SK-N-SH treated with all-trans-retinoic acid at 6 μM for 48 hours (cell line): ENCODE measurements around the gene PLVAP.

ENCODE experiments used
- ATAC-seq: fragments of 200-7000 bp; cut with Tn5 transposase; 3 replicates; pipeline ENCODE4 v1.9.1; 2020; ENCODE audit warnings: mild to moderate bottlenecking, moderate library complexity
- ARNTL ChIP-seq: fragments of 450-650 bp; formaldehyde crosslinking; IDR thresholded peaks from 2 replicates; pipeline ENCODE4 v1.5.0; 2020; ENCODE audit warnings: low read depth, mild to moderate bottlenecking, moderate library complexity, borderline replicate concordance
- BACH2 ChIP-seq: fragments of 250-450 bp; sonication (Bioruptor Pico); IDR thresholded peaks from 2 replicates; pipeline ENCODE4 v1.9.0; 2021; ENCODE audit warnings: mild to moderate bottlenecking, borderline replicate concordance
- CREB5 ChIP-seq: fragments of 250-450 bp; sonication (Bioruptor Pico); IDR thresholded peaks from 2 replicates; pipeline ENCODE4 v1.5.1; 2020; ENCODE audit warnings: low read depth, mild to moderate bottlenecking, moderate library complexity
- CSDC2 ChIP-seq: fragments of 250-450 bp; sonication (Bioruptor Pico); IDR thresholded peaks from 2 replicates; pipeline ENCODE4 v1.5.0; 2020; ENCODE audit warnings: mild to moderate bottlenecking, moderate library complexity
- CSRNP3 ChIP-seq: fragments of 250-450 bp; sonication (Bioruptor Pico); IDR thresholded peaks from 2 replicates; pipeline ENCODE4 v1.5.1; 2021; ENCODE audit warnings: mild to moderate bottlenecking, moderate library complexity
- ESRRG ChIP-seq: fragments of 250-450 bp; sonication (Bioruptor Pico); IDR thresholded peaks from 2 replicates; pipeline ENCODE4 v1.6.1; 2021; ENCODE audit warnings: mild to moderate bottlenecking
- GLIS3 ChIP-seq: fragments of 250-450 bp; sonication (Bioruptor Pico); IDR thresholded peaks from 2 replicates; pipeline ENCODE4 v1.5.0; 2020; ENCODE audit warnings: mild to moderate bottlenecking, moderate library complexity
- ISL1 ChIP-seq: fragments of 250-450 bp; sonication (Bioruptor Pico); IDR thresholded peaks from 2 replicates; pipeline ENCODE4 v2.1.2; 2022; ENCODE audit warnings: mild to moderate bottlenecking, moderate library complexity
- OSR1 ChIP-seq: fragments of 250-450 bp; sonication (Bioruptor Pico); IDR thresholded peaks from 2 replicates; pipeline ENCODE4 v1.8.0; 2022; ENCODE audit warnings: moderate library complexity, mild to moderate bottlenecking, inconsistent platforms
- PATZ1 ChIP-seq: fragments of 250-450 bp; sonication (Bioruptor Pico); IDR thresholded peaks from 2 replicates; pipeline ENCODE4 v1.8.0; 2020; ENCODE audit warnings: mild to moderate bottlenecking, moderate library complexity, borderline replicate concordance
- PPARA ChIP-seq: fragments of 250-450 bp; sonication (Bioruptor Pico); IDR thresholded peaks from 2 replicates; pipeline ENCODE4 v1.5.0; 2020; ENCODE audit warnings: mild to moderate bottlenecking, borderline replicate concordance
- RARB ChIP-seq: fragments of 250-450 bp; sonication (Bioruptor Pico); IDR thresholded peaks from 2 replicates; pipeline ENCODE4 v1.8.0; 2021; ENCODE audit warnings: mild to moderate bottlenecking, moderate library complexity
- SNAI2 ChIP-seq: fragments of 250-450 bp; sonication (Bioruptor Pico); IDR thresholded peaks from 2 replicates; pipeline ENCODE4 v1.5.0; 2020; ENCODE audit warnings: mild to moderate bottlenecking, moderate library complexity
- TCF4 ChIP-seq: fragments of 250-450 bp; sonication (Bioruptor Pico); IDR thresholded peaks from 2 replicates; pipeline ENCODE4 v1.8.0; 2021; ENCODE audit warnings: mild to moderate bottlenecking, moderate library complexity, borderline replicate concordance
- TOX ChIP-seq: fragments of 250-450 bp; sonication (Bioruptor Pico); IDR thresholded peaks from 2 replicates; pipeline ENCODE4 v1.8.0; 2021; ENCODE audit warnings: mild to moderate bottlenecking, moderate library complexity, borderline replicate concordance
- TSHZ2 ChIP-seq: fragments of 250-450 bp; sonication (Bioruptor Pico); IDR thresholded peaks from 2 replicates; pipeline ENCODE4 v1.5.0; 2020; ENCODE audit warnings: mild to moderate bottlenecking, moderate library complexity
- ZC3H10 ChIP-seq: fragments of 250-450 bp; sonication (Bioruptor Pico); IDR thresholded peaks from 2 replicates; pipeline ENCODE4 v1.5.1; 2021; ENCODE audit warnings: mild to moderate bottlenecking, moderate library complexity
- ZFP30 ChIP-seq: fragments of 450-650 bp; formaldehyde crosslinking; IDR thresholded peaks from 2 replicates; pipeline ENCODE4 v1.5.0; 2022; ENCODE audit warnings: mild to moderate bottlenecking, moderate library complexity
- ZNF565 ChIP-seq: fragments of 450-650 bp; formaldehyde crosslinking; conservative IDR thresholded peaks from 2 replicates; pipeline ENCODE4 v1.5.0; 2020; ENCODE audit warnings: low read depth, mild to moderate bottlenecking, moderate library complexity
- ZNF70 ChIP-seq: fragments of 450-650 bp; formaldehyde crosslinking; IDR thresholded peaks from 2 replicates; pipeline ENCODE4 v1.5.0; 2020; ENCODE audit warnings: mild to moderate bottlenecking, moderate library complexity
- ZNF8 ChIP-seq: fragments of 450-650 bp; formaldehyde crosslinking; IDR thresholded peaks from 2 replicates; pipeline ENCODE4 v1.5.0; 2020; ENCODE audit warnings: mild to moderate bottlenecking, moderate library complexity

Gene PLVAP

GRCh38 chr19:17340302-17340870 is 36.8 kb downstream of the PLVAP start:
- ATAC-seq: no peak
- no peak for TF ChIP-seq ZNF8 (CRISPR knock-in tag)
- TF ChIP-seq PPARA (CRISPR knock-in tag): no peak

GRCh38 chr19:17339088-17339741 is 37.9 kb downstream of the PLVAP start:
- TF ChIP-seq TCF4 (no peak), ISL1 (CRISPR knock-in tag) (no peak), OSR1 (CRISPR knock-in tag) (no peak), ZFP30 (no peak), BACH2 (CRISPR knock-in tag) (no peak), CSRNP3 (CRISPR knock-in tag) (no peak), ZNF8 (CRISPR knock-in tag) (no peak), SNAI2 (CRISPR knock-in tag) (no peak), TSHZ2 (no peak), CREB5 (CRISPR knock-in tag) (no peak), PATZ1 (CRISPR knock-in tag) (no peak), CSDC2 (CRISPR knock-in tag) (no peak), ZNF565 (no peak), RARB (CRISPR knock-in tag) (no peak), TOX (CRISPR knock-in tag) (no peak), ARNTL (CRISPR knock-in tag) (no peak), ESRRG (no peak), ZC3H10 (no peak), ZNF70 (CRISPR knock-in tag) (no peak)
- ATAC-seq: no peak

GRCh38 chr19:17338433-17339078 is 38.6 kb downstream of the PLVAP start:
- TF ChIP-seq ZNF70 (CRISPR knock-in tag) (no peak), ISL1 (CRISPR knock-in tag) (no peak), TSHZ2 (no peak), RARB (CRISPR knock-in tag) (no peak), GLIS3 (CRISPR knock-in tag) (no peak), ZNF565 (no peak), ZFP30 (no peak)
- ATAC-seq: no peak
